Suprapubic skin (tissue), 4 donors: ENCODE data around the gene APC2. TPM values are rescaled to one million over a fixed set of nuclear protein-coding genes. Genes with fewer than 3 reads are reported as not detected.

Experiments
- DNase-seq, 2 donors: peaks; one replicate each; pipeline ENCODE4 v3.0.0-alpha.2; 2019; ENCODE audit warnings: low spot score in 2 of 2
- H3K27ac ChIP-seq: fragments of 200-600 bp; sonication (generic); one replicate; pipeline ENCODE4 v1.5.1; 2019
- H3K27me3 ChIP-seq: fragments of 200-600 bp; sonication (generic); one replicate; pipeline ENCODE4 v1.5.1; 2019
- H3K36me3 ChIP-seq: fragments of 200-600 bp; sonication (generic); one replicate; pipeline ENCODE4 v1.5.1; 2019
- H3K4me1 ChIP-seq: fragments of 200-600 bp; sonication (generic); one replicate; pipeline ENCODE4 v1.5.1; 2019
- H3K4me3 ChIP-seq: fragments of 200-600 bp; sonication (generic); one replicate; pipeline ENCODE4 v1.5.1; 2019; ENCODE audit warnings: mild to moderate bottlenecking
- H3K9me3 ChIP-seq: fragments of 200-600 bp; sonication (generic); one replicate; pipeline ENCODE4 v1.5.1; 2019
- CTCF ChIP-seq, 2 donors: fragments of 200-600 bp in 1 of 2; fragments of 450-650 bp in 1 of 2; sonication (generic) in 1 of 2; IDR thresholded peaks; one replicate each; pipeline ENCODE4 v1.5.1; 2016 to 2019; ENCODE audit warnings: antibody characterized with exemption in 2 of 2, mild to moderate bottlenecking in 1 of 2, moderate library complexity in 1 of 2
- EP300 ChIP-seq: sonication (generic); formaldehyde crosslinking; IDR thresholded peaks from one replicate; pipeline ENCODE4 v1.6.1; 2017; ENCODE audit warnings: antibody characterized with exemption
- POLR2A ChIP-seq, 2 donors: fragments of 450-650 bp; IDR thresholded peaks; one replicate each; pipeline ENCODE4 v1.6.1; 2017; ENCODE audit warnings: antibody characterized with exemption in 2 of 2, mild to moderate bottlenecking in 2 of 2, moderate library complexity in 2 of 2
- POLR2AphosphoS5 ChIP-seq, 3 donors: sonication (generic); formaldehyde crosslinking; IDR thresholded peaks; one replicate each; pipeline ENCODE4 v1.6.1; 2017; ENCODE audit warnings: antibody characterized with exemption in 3 of 3
- WGBS: methylation state at CpG from one replicate; pipeline ENCODE4 v1.1.5; 2018; 5-methylcytosine and 5-hydroxymethylcytosine counted together
- total RNA-seq, 4 donors: library from RNA; depleted of rRNA; stranded (reverse); fragments of >200 nt; gene quantifications; one replicate each; pipeline ENCODE4 v1.1.0, GENCODE V29; 2016

APC2 gene
- total RNA-seq, 4 donors from 2014 or later, result 0.08 to 0.30 (median 0.26) TPM; not detected in 1

GRCh38 chr19:1421958-1422305 lies 28.0 kb upstream of the APC2 start:
- TF ChIP-seq CTCF (IDR thresholded peaks at IDR 0.05) (no peak), POLR2A (IDR thresholded peaks at IDR 0.05) (no peak), POLR2AphosphoS5 (IDR thresholded peaks at IDR 0.05) (no peak)
- peaks cover 40% of the 10 kb centered on the region for H3K4me1 ChIP-seq
- H3K36me3 ChIP-seq, result peaks cover 72% of the 10 kb centered on the region
- no peak overlapping the region for H3K4me3 ChIP-seq
- DNase-seq, result no peak
- H3K27me3 ChIP-seq, result no peaks in the 10 kb centered on the region
- H3K27ac ChIP-seq, result no peak overlapping the region
- WGBS, result 83% methylated on average over 9 of the region's 22 CpGs
- no peaks in the 10 kb centered on the region for H3K9me3 ChIP-seq

GRCh38 chr19:1422360-1422759 lies 27.6 kb upstream of the APC2 start:
- 68% methylated on average over 11 of the region's 16 CpGs for WGBS
- TF ChIP-seq EP300, result no peak
- TF ChIP-seq CTCF (IDR thresholded peaks at IDR 0.05), result no peak
- TF ChIP-seq POLR2A (IDR thresholded peaks at IDR 0.05), result no peak
- TF ChIP-seq POLR2AphosphoS5 (IDR thresholded peaks at IDR 0.05), result no peak
- Histone ChIP-seq H3K27ac (no peak overlapping the region), H3K27me3 (no peaks in the 10 kb centered on the region), H3K9me3 (no peaks in the 10 kb centered on the region), H3K4me1 (peaks cover 36% of the 10 kb centered on the region), H3K4me3 (no peak overlapping the region), H3K36me3 (peaks cover 76% of the 10 kb centered on the region)
- DNase-seq, result no peak

GRCh38 chr19:1422943-1423342 lies 27.0 kb upstream of the APC2 start:
- no peak for DNase-seq
- Histone ChIP-seq H3K4me1 (peaks cover 30% of the 10 kb centered on the region), H3K36me3 (peaks cover 80% of the 10 kb centered on the region), H3K27ac (no peak overlapping the region), H3K27me3 (no peaks in the 10 kb centered on the region), H3K9me3 (no peaks in the 10 kb centered on the region), H3K4me3 (no peak overlapping the region)
- no peak for TF ChIP-seq CTCF (IDR thresholded peaks at IDR 0.05)
- TF ChIP-seq POLR2AphosphoS5 (IDR thresholded peaks at IDR 0.05), result no peak
- no peak for TF ChIP-seq POLR2A (IDR thresholded peaks at IDR 0.05)
- no peak for TF ChIP-seq EP300
- WGBS, result 94% methylated on average over 17 of the region's 24 CpGs

- TF ChIP-seq POLR2A (IDR thresholded peaks at IDR 0.05), result no peak
- Histone ChIP-seq H3K4me1 (peaks cover 23% of the 10 kb centered on the region), H3K27ac (no peak overlapping the region), H3K27me3 (no peaks in the 10 kb centered on the region), H3K36me3 (peaks cover 80% of the 10 kb centered on the region), H3K4me3 (no peak overlapping the region), H3K9me3 (no peaks in the 10 kb centered on the region)
- 93% methylated on average over 34 of the region's 40 CpGs for WGBS
- no peak for DNase-seq
Measured at GRCh38 chr19:1423436-1424191, 26.3 kb upstream of the APC2 start.

GRCh38 chr19:1424192-1424955 lies 25.5 kb upstream of the APC2 start:
- no peak for DNase-seq
- Histone ChIP-seq H3K9me3 (no peaks in the 10 kb centered on the region), H3K4me3 (no peak overlapping the region), H3K27ac (peak overlapping the region; percentile 59), H3K36me3 (peaks cover 80% of the 10 kb centered on the region), H3K4me1 (peaks cover 29% of the 10 kb centered on the region), H3K27me3 (no peaks in the 10 kb centered on the region)
- WGBS, result 54% methylated on average over 39 of the region's 42 CpGs
- TF ChIP-seq CTCF (IDR thresholded peaks at IDR 0.05) (no peak), POLR2AphosphoS5 (IDR thresholded peaks at IDR 0.05) (no peak), POLR2A (IDR thresholded peaks at IDR 0.05) (no peak), EP300 (no peak)
